Measurements from ENCODE around the gene PURB.
"Not testable (repeated sequence)": the region's sequence is repeated elsewhere in the genome, so short reads cannot be mapped to it uniquely, and the experiment has no call there.

Gene PURB

DNA sequence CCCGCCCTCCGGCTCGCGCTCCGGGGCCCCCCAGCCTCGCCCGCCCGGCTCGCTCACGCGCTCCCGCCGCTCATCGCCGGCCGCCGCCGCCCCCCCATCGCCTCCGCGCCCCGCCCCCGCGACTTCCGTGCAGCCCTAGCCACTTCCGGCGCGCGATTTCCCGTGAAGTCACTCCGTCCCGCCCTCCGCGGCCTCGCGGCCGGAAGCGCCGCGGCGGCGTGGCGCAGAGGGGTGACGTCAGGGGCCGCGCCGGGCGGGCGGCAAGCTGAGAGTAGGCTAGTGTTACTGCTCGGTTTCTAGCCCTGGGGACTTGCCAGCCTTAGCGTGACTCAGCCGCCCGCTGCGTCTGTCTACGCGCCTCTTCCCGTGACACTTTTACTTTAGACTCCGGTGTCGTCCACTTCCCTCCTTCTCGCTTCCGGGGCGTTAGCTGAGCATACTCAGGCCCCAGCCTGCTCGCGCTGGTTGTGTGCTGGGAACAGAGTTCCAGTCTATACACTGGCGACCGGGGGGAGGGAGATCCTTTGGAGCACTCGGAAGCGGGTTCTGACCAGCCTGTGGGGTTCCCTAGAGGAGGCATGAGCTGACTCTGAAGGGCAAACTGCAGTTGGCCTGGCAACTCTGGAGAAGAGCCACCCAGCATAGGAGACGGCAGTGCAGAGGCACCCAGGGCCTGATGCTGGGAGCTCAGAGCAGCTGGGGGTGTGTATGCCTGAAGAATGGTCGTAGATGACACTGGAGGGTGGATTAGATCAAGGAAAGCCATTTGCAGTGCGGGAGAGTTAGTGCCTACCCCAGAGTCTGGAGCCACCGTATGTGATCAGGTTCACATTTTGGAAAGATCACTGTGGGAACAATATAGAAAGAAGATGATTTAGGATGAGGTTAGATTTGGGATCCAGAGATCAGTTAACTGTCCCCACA lies at the start of gene PURB:
PURB (minus strand) TSS at position 137 of the 924 bp plus-strand sequence. CDS start 182 bp downstream, outside the sequence.
- DNase-seq = peak; percentile 92 to 97

DNA sequence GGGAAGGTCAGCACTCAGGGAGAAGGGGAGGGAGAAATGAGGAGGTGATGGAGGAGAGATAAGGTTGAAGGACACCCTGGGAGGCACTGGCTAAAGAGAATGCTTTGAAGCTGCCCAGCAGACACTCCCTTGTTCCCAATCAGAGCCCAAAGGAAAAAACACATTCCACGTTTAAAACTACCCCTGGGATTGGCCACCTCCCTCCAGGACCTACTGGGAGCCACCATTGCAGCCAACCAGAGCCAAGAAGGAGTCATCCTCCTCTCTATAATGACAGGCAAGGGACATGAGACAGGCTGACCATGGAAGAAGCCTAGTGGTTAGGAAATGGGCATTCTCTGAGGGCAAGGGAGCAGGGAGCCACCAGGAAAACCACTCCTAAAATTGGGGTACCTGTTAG lies 49.7 kb upstream of the PURB start:
- no peak for DNase-seq

DNA sequence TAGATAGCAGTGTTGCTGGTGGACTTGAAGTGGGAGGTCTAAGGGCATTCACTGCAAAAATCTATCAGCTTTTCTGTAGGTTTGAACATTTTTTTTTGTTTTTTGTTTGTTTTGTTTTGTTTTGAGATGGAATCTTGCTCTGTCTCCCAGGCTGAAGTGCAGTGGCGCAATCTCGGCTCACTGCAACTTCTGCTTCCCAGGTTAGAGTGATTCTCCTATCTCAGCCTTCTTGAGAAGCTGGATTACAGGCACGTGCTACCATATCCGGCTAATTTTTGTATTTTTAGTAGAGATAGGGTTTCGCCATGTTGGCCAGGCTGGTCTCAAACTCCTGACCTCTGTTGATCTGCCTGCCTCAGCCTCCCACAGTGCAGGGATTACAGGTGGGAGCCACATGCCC lies 49.2 kb upstream of the PURB start:
- not testable (repeated sequence) for DNase-seq

DNA sequence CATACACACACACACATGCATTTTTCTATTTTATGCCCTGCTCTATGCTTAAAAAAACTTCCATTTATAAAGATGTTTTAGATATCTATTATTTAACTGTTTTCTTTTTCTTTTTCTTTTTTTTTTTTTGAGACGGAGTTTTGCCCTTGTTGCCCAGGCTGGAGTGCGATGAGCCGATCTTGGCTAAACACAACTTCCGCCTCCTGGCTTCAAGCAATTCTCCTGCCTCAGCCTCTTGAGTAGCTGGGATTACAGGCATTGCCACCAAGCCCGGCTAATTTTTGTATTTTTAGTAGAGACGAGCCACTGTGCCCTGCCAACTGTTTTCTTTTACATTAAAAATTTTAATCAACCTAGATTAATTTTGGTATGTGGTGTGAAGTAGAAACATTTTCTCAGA lies 45.6 kb upstream of the PURB start:
- DNase-seq = no peak

DNA sequence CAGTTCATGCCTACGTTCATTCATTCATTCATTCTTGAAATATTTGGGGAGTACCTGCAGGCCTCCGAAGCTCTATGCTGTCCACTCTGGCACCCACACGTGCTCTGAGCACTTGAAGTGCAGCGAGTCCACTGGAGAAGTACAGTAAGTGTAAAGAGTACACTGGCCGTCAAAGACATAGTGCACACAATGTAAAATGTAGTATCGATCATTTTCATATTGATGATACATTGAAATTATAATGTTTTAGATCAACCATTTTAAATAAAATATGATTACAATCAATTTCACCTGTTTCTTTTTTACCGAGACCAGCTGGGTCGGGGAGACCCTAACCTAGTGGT lies 37.0 kb upstream of the PURB start:
- DNase-seq = no peak

DNA sequence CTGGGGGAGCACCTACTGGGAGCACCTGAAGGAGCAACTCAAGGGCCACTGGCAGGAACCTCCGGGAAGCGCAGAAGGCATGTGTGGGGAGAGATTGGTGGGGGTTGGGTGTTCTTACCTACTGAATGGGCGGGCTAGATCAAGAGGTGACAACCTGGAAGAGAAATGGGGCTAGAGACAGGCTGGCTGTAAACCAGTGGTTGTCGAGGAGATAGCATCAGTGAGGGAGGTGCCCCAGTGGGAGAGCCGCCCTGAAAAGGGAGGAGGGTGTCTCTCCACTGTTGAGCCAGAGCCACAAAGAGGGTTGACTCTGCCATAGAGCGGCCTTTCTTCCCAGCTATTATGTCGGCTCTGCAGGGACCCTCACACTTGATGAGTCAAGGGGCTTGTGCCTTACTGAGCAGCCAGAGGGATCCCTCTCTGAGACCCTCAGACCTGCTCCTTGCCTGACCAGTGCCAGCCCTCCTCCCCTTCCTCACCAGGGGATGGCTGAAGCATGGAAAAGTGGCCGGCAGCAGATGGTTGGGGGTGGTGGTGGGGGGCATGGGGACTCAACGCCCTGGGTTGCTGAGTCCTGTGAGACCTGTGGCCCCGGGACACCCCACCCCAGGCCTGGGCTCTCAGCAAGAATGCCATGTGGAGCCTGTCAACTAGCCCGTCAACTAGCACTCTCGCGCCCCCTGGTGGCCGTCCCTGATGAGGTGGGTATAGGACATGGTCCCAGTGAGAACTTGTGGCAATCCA lies 36.4 kb upstream of the PURB start:
- peak; percentile 38 to 56 for DNase-seq

DNA sequence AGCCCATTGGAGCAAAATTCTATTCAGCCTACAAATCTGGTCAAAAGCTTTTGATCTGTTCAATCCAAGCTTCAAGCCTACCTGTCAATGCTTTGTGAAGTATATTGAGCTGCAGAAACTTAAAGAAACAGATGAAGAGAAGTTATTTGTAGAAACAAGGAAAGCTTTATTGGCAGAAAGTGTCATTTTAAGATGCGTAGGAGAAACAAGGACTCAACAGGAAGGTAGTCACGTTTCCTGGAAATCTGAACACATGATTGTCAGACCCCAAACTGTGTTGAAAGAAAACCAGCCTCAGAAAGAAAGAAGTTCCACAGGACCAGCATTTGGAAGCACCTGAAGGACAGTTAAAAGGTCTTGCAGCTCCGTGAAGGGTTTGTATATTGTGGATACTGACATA lies 34.8 kb upstream of the PURB start:
- no peak for DNase-seq

DNA sequence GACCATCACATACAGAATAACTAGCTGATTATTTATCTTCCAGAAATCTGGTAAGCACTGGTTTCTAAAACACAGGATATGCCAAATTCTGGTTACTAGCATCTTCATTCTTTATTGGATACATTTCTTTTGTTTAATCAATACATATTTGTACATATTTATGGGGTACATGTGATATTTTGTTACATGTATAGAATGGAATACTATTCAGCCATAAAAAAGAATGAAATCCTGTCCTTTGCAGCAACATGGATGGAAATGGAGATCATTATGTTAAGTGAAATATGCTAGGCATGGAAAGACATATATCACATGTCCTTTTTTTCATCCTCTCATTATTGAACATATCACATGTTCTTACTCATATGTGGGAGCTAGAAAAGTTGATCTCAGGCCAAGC lies 32.7 kb upstream of the PURB start:
- no peak for DNase-seq

DNA sequence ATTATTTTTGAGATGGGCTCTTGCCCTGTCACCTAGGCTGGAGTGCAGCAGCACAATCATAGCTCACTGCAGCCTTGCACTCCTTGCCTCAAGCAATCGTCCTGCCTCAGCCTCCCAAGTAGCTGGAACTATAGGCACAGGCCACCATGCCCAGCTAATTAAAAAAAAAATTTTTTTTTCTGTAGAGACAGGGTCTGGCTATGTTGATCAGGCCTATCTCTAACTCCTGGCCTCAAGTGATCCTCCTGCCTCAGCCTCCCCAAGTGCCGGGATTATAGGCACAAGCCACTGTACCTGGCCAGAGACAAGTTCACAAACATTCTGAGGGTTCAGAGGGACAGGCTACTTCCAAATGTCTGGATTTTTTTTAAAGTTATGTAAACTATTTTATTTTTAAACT lies 32.1 kb upstream of the PURB start:
- no peak for DNase-seq

DNA sequence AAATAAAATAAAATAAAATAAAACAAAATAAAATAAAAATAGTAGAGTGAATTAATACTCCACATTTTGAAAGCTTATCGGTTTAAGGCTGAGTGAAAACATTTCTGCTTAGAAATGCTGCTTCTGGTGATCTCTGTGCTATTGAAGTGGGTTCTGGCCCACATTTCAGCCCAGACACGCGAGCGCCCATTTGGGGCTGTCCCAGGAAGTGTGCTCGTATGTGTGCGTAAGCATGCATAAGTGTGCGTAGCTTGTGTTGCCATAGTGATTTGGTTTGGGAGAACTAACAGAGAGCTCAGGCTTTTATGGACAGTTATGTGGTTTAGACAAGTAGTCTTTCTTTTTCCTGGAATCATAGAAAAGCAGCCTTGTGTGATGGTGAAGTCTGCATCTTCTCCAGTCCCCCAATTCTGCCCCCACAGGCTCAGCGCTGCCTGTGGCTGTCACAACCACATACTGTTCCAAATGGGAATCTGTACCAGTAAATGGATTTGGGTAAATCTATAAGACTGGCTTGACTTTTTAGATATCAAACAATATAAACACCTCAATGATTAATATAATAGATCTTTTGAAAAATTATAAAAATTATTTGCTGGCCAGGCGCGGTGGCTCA lies 29.8 kb upstream of the PURB start:
- DNase-seq = no peak

DNA sequence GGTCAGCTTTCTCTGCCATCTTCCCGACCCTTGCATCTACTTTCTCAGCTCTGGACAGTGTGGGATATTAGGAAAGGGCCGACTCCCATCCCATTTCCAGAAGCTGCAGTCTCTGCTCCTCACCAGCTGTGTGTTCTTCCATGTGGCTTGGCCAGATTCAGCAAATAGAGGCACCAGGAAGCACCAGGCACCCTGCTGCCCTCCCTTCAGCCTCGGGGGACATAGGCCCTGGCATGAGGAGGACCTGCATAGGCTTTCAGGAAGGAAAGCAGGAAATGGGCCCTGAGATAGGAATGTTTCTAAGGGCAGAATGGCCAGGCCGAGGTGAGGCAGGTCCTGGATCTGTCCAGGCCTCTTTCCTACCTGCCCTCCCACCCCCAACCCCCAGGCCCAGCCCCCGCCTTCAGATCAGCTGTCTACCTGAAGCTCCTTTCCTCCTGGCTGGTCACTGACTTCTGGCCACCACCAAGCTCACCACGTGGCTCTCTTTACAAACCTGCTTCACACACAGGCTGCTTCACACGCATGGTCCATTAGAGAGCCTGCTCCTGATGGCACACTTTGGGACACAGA lies 27.5 kb upstream of the PURB start:
- DNase-seq = no peak

DNA sequence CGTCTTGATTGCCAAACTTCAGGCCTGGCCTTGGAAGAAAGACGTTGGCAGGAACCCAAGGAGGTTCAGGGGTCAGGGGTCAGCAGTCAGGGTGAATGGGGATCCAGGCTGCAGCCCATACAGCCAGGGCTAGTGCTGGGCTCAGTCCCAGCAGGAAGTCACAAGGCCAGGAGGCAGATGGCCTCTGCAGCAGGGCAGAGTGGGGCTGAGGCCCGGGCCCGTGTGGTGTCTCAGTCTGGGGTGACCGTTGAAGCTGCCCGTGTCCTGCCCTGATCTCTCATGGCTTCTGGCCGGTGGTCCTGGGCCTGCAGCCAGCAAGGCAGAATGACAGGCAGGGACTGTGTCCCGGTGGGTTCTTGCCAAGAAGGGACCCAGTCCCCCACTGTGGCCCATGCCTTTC lies 26.6 kb upstream of the PURB start:
- no peak for DNase-seq

DNA sequence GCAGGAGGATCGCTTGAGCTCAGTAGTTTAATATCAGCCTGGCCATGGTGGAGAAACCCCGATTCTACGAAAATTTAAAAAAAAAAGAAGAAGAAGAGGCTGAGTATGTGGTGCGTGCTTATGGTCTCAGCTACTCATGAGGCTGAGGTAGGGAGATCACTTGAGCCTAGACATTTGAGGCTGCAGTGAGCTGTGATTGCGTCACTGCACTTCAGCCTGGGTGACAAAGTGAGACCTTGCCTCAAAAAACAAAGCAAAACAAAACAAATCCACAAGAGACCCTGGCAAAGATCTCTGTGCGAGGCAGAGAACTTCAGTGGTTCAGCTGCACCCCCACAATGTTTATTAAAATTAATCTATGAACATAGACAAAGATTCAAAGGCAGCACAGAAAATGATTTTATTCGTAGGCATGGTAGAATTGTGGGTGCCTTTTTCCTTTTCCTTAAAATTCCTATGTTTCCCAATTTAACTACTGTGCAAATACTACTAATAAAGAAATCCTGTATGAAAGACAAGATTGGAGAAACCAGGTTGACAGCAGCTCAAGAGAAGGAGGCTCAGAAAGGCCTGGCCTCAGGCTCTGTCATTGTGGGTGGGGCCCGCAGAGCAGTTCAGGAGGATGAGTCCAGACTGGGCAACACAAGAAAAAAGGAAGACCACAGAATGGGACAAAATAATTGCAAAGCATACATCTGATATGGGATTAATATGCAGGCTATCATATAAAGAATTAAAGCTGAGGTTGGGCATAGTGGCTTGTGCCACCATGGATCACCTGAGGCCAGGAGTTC lies 24.5 kb upstream of the PURB start:
- DNase-seq = no peak

DNA sequence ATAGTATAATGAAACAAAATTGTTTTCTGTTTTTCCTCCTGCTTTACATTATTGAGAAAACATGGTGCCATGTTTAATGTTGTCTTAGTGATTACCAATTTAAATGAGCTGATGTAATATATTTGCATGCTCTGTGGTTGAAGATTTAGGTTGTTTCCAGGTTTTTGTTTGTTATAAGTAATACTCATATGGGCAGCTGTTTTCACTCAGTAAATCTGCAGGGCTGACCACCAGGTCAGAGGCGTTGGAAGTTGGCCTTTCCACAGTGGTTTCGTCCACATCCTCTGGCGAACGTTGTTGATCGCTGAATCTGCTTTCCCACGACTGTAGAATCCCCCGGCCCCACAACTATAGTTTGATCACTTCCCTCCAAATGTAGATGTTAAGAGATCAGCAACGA lies 21.6 kb upstream of the PURB start:
- no peak for DNase-seq

DNA sequence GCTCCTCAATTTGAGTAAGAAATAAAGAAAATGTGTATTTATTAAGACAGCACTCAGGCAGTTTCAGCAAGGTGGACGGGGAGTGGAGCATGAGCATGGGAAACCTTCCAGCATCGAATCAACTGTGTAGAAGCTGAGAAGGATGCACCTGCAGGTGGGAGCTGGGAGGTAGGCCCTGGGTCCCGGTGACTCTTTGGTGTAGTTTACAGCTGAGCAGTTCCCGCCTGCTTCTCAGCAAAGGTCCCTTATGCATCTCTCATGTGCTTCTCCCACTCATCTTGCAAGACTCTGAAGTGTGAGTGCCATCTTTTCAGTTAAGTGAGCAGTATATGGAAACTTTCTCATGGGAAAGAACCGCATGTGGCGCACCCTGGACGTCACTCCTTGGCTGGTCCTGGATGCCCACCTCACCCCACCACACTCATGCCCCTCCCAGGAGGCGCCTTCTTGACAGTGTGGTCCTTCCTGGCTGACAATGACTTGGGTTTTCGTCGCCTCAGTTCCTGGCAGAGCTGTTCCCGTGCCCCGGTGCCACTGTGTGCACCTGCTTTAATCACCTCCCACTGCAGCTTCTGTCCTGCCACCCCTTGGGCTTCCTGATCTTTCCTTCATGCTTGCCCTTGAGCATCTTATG lies 19.8 kb upstream of the PURB start:
- no peak for DNase-seq

DNA sequence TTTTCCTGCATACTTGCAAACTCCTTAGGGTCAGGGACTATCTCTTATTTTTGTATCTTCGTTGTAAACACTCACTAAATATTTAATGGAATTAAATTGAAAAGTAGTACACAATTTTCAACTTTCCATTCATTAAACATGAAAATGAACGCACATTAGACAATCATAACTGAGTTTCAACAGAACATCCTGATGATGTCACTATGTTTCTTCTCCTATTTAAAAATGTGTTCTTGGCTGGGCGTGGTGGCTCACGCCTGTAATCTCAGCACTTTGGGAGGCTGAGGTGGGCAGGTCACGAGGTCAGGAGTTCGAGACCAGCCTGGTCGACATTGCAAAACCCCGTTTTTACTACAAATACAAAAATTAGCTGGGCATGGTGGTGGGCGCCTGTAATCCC lies 14.1 kb upstream of the PURB start:
- no peak for DNase-seq

DNA sequence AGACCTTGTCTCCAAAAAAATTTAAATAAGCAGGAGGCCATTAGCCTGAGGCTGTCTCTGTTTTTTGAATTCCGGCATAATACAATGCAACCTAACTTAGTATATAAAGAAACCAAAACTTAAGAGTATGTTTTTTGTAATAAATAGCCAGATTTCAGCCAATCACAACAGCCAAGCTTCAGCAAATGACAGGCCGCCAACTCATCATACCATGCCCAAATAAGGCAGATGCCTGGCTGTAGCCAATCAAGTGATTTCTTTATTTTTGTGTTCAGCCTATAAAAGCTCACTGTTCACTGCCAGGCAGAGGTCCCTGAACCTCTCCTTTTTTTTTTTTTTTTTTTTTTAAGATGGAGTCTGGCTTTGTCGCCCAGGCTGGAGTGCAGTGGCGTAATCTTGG lies 12.7 kb upstream of the PURB start:
- DNase-seq = no peak

DNA sequence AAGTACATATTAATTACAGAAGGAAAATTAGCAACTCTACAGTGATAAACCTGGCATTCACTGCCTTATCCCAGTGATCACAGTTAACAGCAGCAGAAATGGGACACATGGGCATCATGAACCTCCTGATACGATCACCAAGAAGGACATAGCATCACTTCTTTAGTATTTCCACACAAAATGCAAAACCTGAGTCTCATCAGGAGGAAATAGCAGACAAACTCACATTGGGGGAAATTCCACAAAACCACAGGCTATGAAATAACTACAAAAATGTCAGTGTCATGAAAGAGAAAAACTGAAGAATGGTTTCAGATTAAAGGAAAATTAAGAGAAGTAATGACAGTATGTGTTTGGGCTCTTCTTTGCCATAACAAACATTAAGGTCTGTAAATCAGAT lies 12.0 kb upstream of the PURB start:
- DNase-seq = no peak

DNA sequence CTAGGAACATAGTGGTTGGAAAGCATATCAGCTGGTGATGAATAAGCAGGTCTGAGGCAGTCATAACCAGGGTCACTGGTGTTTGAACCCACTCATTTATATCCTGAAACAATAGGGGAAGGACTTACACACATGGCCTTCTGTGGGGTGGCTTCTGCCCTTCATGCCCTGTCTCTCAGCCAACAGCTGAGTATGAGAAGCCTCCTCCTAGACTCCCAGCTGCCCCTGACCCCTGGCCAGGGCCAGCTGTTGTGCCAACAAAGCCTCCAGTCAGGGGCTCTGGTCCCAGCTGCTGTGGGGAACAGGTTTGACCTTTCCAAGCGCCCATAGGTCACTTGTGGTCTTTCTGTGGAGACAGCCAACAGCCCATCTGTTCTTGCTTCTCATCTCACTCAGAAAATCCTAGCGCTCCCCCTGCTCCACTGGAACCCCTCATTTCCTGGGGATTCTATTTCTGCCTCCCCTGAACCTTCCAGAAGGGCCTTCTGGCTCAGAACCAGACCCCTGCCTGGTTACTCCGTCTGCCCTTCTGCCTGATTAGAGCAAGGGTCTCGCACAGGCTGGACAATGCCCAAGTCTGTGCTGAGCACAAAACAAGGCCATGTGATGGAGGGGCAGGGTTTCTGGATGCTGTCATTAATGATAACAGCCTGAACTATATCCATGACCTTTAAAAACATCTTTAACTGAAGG lies 9.7 kb upstream of the PURB start:
- DNase-seq = no peak

DNA sequence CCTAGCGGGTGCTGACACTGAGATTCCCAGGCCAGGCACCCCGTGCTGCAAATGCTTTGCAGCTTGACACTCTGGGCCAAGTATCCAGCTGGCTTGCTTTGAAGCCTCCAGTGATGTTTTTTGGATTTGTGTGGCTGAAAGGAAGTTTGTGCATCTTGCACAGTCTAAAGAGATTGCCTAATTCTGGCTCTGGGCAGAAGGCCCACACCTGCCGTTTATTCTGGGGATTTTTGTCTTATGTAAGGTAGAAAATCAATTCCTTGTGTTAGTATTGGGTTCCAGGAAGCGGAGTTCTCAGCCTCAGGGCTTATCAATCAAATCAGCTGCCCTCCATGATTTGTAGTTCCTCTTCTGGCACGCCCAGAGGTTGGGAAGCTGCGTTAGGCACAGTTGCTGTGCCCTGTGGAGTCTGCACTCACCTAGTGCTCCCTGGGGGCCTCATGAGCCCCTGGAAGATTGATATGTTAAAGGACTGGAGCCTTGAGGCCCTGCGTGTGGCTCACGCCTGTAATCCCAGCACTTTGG lies 8.4 kb upstream of the PURB start:
- no peak for DNase-seq

DNA sequence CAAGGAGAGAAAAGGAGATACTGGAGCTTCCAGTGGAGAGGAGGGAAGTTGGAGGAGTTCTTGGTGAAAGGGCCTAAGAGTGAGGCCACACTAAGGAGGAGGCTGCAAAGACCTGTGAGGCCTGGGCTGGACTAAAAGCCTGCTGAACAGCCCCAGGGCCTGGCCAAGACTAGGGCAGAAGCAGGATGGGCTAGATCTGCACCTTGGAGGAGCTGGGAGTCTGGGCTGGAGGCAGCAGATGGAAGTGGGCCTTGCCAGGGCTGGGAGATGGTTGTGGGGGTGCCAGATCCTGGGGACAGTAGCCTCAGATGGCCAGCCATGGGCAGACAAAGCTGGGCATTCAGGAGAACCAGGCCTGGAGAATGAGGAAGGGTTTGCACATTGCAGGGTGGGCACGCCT lies 6.5 kb upstream of the PURB start:
- no peak for DNase-seq

All from NCI-H1930 (cell line).